GM23338 (cell line): ENCODE measurements around the gene PTPRN2. TPM values are rescaled to one million over a fixed set of nuclear protein-coding genes. Genes with fewer than 3 reads are reported as not detected.
A peak's percentile ranks its signal among the peaks of the same experiment; 100 is the strongest.

Source experiments
- ATAC-seq: fragments of 200-7000 bp; cut with Tn5 transposase; 3 replicates; pipeline ENCODE4 v1.9.1; 2020
- DNase-seq: peaks from one replicate; pipeline ENCODE4 v3.0.0-alpha.2; 2015; ENCODE audit warnings: low spot score
- H2AFZ ChIP-seq: fragments of 200-600 bp; sonication (generic); 2 replicates; pipeline ENCODE4 v1.8.0; 2016; ENCODE audit warnings: antibody characterized with exemption, mild to moderate bottlenecking, moderate library complexity
- H3F3A ChIP-seq: fragments of 200-600 bp; sonication (generic); replicated peaks from 2 replicates; pipeline ENCODE4 v1.8.0; 2017; ENCODE audit warnings: antibody characterized with exemption, mixed run types, low read depth
- H3K27ac ChIP-seq: fragments of 200-600 bp; sonication (generic); 2 replicates; pipeline ENCODE4 v1.6.1; 2016; ENCODE audit warnings: low read depth
- H3K27me3 ChIP-seq: fragments of 200-600 bp; sonication (generic); 2 replicates; pipeline ENCODE4 v1.8.0; 2016; ENCODE audit warnings: mild to moderate bottlenecking, mixed run types, moderate library complexity; ENCODE audit not compliant: insufficient read depth
- H3K36me3 ChIP-seq: fragments of 200-600 bp; sonication (generic); 2 replicates; pipeline ENCODE4 v1.8.0; 2016; ENCODE audit warnings: mild to moderate bottlenecking; ENCODE audit not compliant: insufficient read depth
- H3K4me1 ChIP-seq: fragments of 200-600 bp; sonication (generic); 2 replicates; pipeline ENCODE4 v1.8.0; 2016; ENCODE audit warnings: mild to moderate bottlenecking, moderate library complexity; ENCODE audit not compliant: insufficient read depth
- H3K4me2 ChIP-seq: fragments of 200-600 bp; sonication (generic); 2 replicates; pipeline ENCODE4 v1.7.1; 2017; ENCODE audit warnings: mixed run types
- H3K4me3 ChIP-seq: fragments of 200-600 bp; sonication (generic); 2 replicates; pipeline ENCODE4 v1.6.1; 2016; ENCODE audit warnings: mixed run types
- H3K79me2 ChIP-seq: fragments of 200-600 bp; sonication (generic); replicated peaks from 2 replicates; pipeline ENCODE4 v1.8.0; 2017; ENCODE audit warnings: mild to moderate bottlenecking; ENCODE audit not compliant: insufficient read depth
- H3K9me2 ChIP-seq: fragments of 200-600 bp; sonication (generic); 2 replicates; pipeline ENCODE4 v1.8.0; 2017; ENCODE audit not compliant: insufficient read depth
- H4K20me1 ChIP-seq: fragments of 200-600 bp; sonication (generic); replicated peaks from 2 replicates; pipeline ENCODE4 v1.8.0; 2017; ENCODE audit warnings: mild to moderate bottlenecking; ENCODE audit not compliant: insufficient read depth
- H3K27ac Mint-ChIP-seq: 2 replicates; pipeline ENCODE4 v1.8.0; 2020; ENCODE audit warnings: inconsistent platforms, mild to moderate bottlenecking, moderate library complexity, mixed read lengths
- H3K27me3 Mint-ChIP-seq: 3 replicates; pipeline ENCODE4 v1.8.0; 2022; ENCODE audit warnings: low read depth, mild to moderate bottlenecking, moderate library complexity, mixed read lengths, inconsistent platforms; ENCODE audit not compliant: insufficient read depth, poor library complexity
- H3K36me3 Mint-ChIP-seq: 3 replicates; pipeline ENCODE4 v1.8.0; 2021; ENCODE audit warnings: low read depth, mild to moderate bottlenecking, inconsistent platforms, moderate library complexity, mixed read lengths
- H3K4me1 Mint-ChIP-seq: 3 replicates; pipeline ENCODE4 v1.8.0; 2020; ENCODE audit warnings: mild to moderate bottlenecking, inconsistent platforms, mixed read lengths
- H3K4me3 Mint-ChIP-seq: 3 replicates; pipeline ENCODE4 v1.8.0; 2021; ENCODE audit warnings: moderate library complexity, mild to moderate bottlenecking, inconsistent platforms, mixed read lengths
- H3K9me3 Mint-ChIP-seq: 3 replicates; pipeline ENCODE4 v1.8.0; 2020; ENCODE audit warnings: moderate library complexity, mild to moderate bottlenecking, inconsistent platforms, mixed read lengths
- CREB1 ChIP-seq: fragments of 250-450 bp; sonication (Bioruptor Pico); IDR thresholded peaks from 2 replicates; pipeline ENCODE4 v1.5.0; 2020; ENCODE audit warnings: low read depth, mild to moderate bottlenecking, moderate library complexity
- CTCF ChIP-seq, 2 experiments: fragments of 200-600 bp in 1 of 2; sonication (generic) in 1 of 2; conservative IDR thresholded peaks; 2 replicates each; pipeline versions ENCODE4 v1.5.1 to v1.6.1; 2016 to 2017; ENCODE audit warnings: antibody characterized with exemption in 2 of 2, low read depth in 2 of 2, mild to moderate bottlenecking in 2 of 2, moderate library complexity in 1 of 2
- POLR2AphosphoS5 ChIP-seq: IDR thresholded peaks from 2 replicates; pipeline ENCODE4 v1.6.1; 2016; ENCODE audit warnings: antibody characterized with exemption, low read depth
- REST ChIP-seq: IDR thresholded peaks from one replicate; pipeline ENCODE4 v1.6.1; 2018; ENCODE audit warnings: antibody characterized with exemption; ENCODE audit not compliant: unreplicated experiment
- STAT1 ChIP-seq: IDR thresholded peaks from one replicate; pipeline ENCODE4 v1.6.1; 2016; ENCODE audit warnings: antibody characterized with exemption; ENCODE audit not compliant: unreplicated experiment
- ZNF114 ChIP-seq: fragments of 250-450 bp; sonication (Bioruptor Pico); IDR thresholded peaks from 2 replicates; pipeline ENCODE4 v1.5.0; 2020; ENCODE audit warnings: mild to moderate bottlenecking, moderate library complexity
- ZNF462 ChIP-seq: fragments of 250-450 bp; sonication (Bioruptor Pico); IDR thresholded peaks from 2 replicates; pipeline ENCODE4 v1.5.0; 2020; ENCODE audit warnings: mild to moderate bottlenecking, moderate library complexity
- polyA plus RNA-seq: library from polyadenylated mRNA; unstranded; fragments of >200 nt; fragmentation: Nextera tagmentation; extraction: Ambion mirVana; gene quantifications from 2 replicates; pipeline ENCODE4 v1.2.1, GENCODE V29; 2016
- total RNA-seq: library from RNA; depleted of rRNA; stranded (reverse); fragments of >200 nt; shearing (Covaris generic); gene quantifications from 2 replicates; pipeline ENCODE4 v1.2.3, GENCODE V29; 2014

The PTPRN2 gene
- total and polyA plus RNA-seq, 2 experiments from 2014 or later: 0.87 to 4.0 TPM

GRCh38 chr7:157684909-157685429 is 902.7 kb downstream of the PTPRN2 start (continued):
- TF ChIP-seq CREB1 (CRISPR knock-in tag) (no peak), STAT1 (no peak), REST (no peak), ZNF114 (CRISPR knock-in tag) (no peak), POLR2AphosphoS5 (no peak)

GRCh38 chr7:157684157-157684908 is 903.3 kb downstream of the PTPRN2 start:
- H3K27me3 ChIP-seq: peaks cover 97% of the 10 kb centered on the region
- ATAC-seq (no peak), DNase-seq (peak; percentile 75)
- no peak overlapping the region for H2AFZ ChIP-seq
- H3K36me3 ChIP-seq: 0 out of 2 replicates have a peak, but pooled peaks cover 4% of the 10 kb centered on the region
- peaks cover 5% of the 10 kb centered on the region; the same call in 1 of the 2 replicates for H3K4me1 ChIP-seq
- H3K4me2 ChIP-seq: peak overlapping the region; percentile 69; the same call in 1 of the 2 replicates
- H3K27ac ChIP-seq: no peak overlapping the region
- Mint-ChIP-seq H3K27ac (no peak overlapping the region), H3K36me3 (peaks cover 51% of the 10 kb centered on the region), H3K9me3 (peaks cover 76% of the 10 kb centered on the region), H3K4me1 (no peaks in the 10 kb centered on the region), H3K4me3 (no peak overlapping the region), H3K27me3 (peaks cover 10% of the 10 kb centered on the region)
- H3K79me2 ChIP-seq: no peaks in the 10 kb centered on the region
- H4K20me1 ChIP-seq: no peaks in the 10 kb centered on the region; the same call in 1 of the 2 replicates
- no peaks in the 10 kb centered on the region for H3K9me2 ChIP-seq
- H3F3A ChIP-seq: no peaks in the 10 kb centered on the region
- peak overlapping the region; percentile 49 for H3K4me3 ChIP-seq
- TF ChIP-seq CTCF (conservative IDR thresholded peaks at IDR 0.05; ENCODE audit: low read depth in 2 of 2) (no peak), ZNF462 (CRISPR knock-in tag) (no peak), REST (no peak), POLR2AphosphoS5 (no peak), ZNF114 (CRISPR knock-in tag) (no peak)
